ENCODE measurements around the gene ZMYND8.

DNA sequence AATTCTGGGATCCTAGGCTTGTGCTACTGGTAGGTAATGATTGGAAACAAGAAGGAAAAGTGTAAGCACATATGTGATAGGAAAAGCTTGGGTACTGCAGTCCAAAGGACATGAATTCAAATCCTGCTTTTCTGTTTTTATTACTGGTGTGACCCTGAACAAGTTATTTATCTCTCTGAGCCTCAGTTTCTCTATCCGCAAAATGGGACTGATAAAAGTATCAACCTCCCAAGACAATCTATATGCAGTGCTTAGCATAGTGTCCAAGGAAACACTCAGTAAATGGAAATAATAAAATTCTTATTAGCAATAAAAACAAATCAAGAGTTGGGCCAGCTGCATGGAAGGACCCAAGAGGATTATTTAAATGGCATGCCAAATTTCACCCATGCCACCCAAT lies 108.5 kb downstream of the ZMYND8 start:
- TF ChIP-seq, protein P1, sequence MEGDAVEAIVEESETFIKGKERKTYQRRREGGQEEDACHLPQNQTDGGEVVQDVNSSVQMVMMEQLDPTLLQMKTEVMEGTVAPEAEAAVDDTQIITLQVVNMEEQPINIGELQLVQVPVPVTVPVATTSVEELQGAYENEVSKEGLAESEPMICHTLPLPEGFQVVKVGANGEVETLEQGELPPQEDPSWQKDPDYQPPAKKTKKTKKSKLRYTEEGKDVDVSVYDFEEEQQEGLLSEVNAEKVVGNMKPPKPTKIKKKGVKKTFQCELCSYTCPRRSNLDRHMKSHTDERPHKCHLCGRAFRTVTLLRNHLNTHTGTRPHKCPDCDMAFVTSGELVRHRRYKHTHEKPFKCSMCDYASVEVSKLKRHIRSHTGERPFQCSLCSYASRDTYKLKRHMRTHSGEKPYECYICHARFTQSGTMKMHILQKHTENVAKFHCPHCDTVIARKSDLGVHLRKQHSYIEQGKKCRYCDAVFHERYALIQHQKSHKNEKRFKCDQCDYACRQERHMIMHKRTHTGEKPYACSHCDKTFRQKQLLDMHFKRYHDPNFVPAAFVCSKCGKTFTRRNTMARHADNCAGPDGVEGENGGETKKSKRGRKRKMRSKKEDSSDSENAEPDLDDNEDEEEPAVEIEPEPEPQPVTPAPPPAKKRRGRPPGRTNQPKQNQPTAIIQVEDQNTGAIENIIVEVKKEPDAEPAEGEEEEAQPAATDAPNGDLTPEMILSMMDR (IDR thresholded peaks at IDR 0.05): no peak
- TF ChIP-seq EP300 (IDR thresholded peaks at IDR 0.05) (no peak), POLR2A (IDR thresholded peaks at IDR 0.05) (no peak)
